NCI-H2227 (cell line): ENCODE results near the gene LGALS7.

Experiments
- DNase-seq: peaks from one replicate; lab custom pipeline; 2025; ENCODE audit not compliant: unreplicated experiment; lab: John Stamatoyannopoulos, UW

Gene LGALS7

GRCh38 chr19:38727868-38728660 is 45.3 kb downstream of the LGALS7 start:
- no peak for DNase-seq

GRCh38 chr19:38727306-38727867 is 45.9 kb downstream of the LGALS7 start:
- DNase-seq, result no peak

- no peak for DNase-seq
These were observed 46.5 kb downstream of the LGALS7 start for GRCh38 chr19:38726761-38727301.

- no peak for DNase-seq
These were observed 47.0 kb downstream of the LGALS7 start for GRCh38 chr19:38726284-38726673.

GRCh38 chr19:38725469-38726283 is 47.6 kb downstream of the LGALS7 start:
- DNase-seq, result no peak

- no peak for DNase-seq
These were observed 49.1 kb downstream of the LGALS7 start for GRCh38 chr19:38723990-38724854.

- DNase-seq, result no peak
These were observed 49.7 kb downstream of the LGALS7 start for GRCh38 chr19:38723606-38723965.

GRCh38 chr19:38722947-38723605 is 50.2 kb downstream of the LGALS7 start:
- DNase-seq, result no peak

GRCh38 chr19:38721979-38722773 is 51.1 kb downstream of the LGALS7 start:
- DNase-seq, result peak; percentile 85

GRCh38 chr19:38721496-38721895 is 51.8 kb downstream of the LGALS7 start:
- no peak for DNase-seq
